Activated effector memory CD4-positive, alpha-beta T cell treated with Interleukin-2 at 50 U/mL for 16 hours (primary cell): ENCODE data around the gene STRIP1.

Experiments
- DNase-seq: peaks from one replicate; pipeline ENCODE4 v3.0.0-alpha.2; 2020

STRIP1 gene

DNA sequence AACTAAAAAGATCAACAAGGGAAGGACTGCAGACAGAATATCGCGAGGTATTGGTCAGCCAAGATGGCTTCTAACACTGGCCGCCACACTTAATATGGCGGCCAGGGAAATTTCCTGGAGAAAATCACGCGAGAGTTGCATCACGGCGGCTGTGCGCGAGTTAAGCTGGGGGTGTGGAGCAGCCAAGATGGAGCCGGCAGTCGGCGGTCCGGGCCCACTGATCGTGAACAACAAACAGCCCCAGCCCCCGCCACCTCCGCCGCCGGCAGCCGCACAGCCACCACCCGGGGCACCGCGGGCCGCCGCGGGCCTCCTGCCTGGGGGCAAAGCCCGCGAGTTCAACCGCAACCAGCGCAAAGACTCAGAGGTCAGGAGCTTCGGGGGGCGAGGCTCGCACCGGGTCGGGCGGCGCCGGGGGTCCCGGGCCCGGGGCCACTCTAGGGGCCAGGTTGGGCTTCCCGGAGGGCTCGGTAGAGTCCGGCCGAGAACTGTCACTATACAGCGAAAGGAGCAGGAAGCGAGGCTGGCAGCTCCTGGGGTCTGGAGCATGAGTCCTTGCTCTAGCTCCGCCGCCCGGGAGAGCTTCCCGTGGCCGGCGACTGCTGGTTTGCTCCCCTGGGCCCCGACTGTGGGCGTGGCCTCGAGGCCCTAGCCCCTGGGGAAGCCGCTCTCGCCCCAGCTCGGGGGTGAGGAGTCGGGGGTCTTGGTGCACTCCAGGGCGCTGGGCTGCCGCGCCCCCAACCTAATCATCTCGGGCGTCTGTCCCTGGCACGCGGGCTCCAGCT lies at the start of gene STRIP1:
Gene STRIP1, plus strand, starts transcription at position 174 of the 785 bp plus-strand sequence. Its CDS starts 14 bp downstream, at position 188.
- DNase-seq: peak; percentile 87

GRCh38 chr1:109985247-109986053 lies 49.0 kb upstream of the STRIP1 start:
- no peak for DNase-seq

GRCh38 chr1:109986054-109986444 lies 48.4 kb upstream of the STRIP1 start:
- DNase-seq: no peak

GRCh38 chr1:109988349-109988914 lies 46.0 kb upstream of the STRIP1 start:
- DNase-seq: no peak

DNA sequence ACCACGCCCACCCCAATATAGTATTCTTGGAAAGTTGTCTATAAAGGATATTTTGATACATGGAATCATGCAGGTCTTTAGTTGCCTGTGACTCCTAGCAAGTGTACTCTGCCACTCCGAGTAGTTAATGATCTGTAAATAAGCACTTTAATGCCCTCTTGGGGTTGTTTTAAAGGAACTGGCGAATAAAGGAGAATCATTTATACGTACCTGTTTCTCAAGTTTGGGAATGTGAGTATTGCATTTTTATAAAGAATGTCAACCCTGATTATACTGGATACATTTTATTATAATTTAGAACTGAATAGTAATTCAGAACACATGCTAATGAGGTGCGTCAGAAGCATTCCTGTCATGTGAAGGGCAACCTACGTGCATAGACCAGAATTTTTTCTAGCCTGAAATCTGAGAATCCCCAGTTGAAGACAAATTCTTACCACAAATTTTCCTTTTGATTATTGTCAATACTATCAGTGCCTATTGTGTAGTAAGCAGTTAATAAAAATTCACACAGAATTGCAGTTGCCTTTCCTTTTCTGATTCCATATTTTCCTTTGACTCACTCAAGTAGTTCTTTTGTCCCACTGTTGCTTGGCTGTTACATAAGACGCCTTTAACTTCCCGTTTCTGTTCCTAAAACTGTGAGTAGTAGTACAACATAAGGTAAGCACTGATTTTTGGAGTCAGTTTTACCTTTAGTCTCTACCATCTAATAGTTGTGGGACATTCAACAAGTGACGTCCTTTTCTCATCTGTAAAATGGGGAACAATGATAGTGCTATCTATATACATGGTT lies 44.7 kb upstream of the STRIP1 start:
- DNase-seq: no peak

GRCh38 chr1:109990302-109990653 lies 44.1 kb upstream of the STRIP1 start:
- no peak for DNase-seq

DNA sequence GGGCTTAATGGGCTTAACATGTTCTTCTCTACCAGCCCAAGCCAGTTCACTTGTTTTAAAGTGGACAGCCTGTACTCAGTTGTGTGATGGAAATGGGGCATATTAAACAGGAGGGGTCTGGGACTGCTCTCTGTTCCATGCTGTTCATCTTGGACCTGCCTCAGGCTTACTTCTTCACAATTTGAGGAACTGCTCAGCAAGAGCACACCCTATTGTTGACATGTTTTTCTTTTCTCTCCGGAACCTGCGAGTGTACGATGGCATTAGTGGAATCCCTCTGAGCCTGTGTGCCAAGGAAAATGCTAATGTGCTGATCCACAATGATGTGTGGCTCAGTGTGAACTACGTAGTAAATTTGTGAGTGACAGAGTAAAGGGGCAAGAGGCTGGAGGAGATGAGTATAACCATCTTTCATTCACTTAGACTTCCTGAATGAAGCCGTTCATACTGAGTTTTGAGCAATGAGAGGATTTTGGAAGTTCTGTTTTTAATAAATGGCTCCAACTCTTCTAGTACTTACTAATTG lies 43.0 kb upstream of the STRIP1 start:
- DNase-seq: no peak

GRCh38 chr1:109993885-109994284 lies 40.5 kb upstream of the STRIP1 start:
- no peak for DNase-seq

DNA sequence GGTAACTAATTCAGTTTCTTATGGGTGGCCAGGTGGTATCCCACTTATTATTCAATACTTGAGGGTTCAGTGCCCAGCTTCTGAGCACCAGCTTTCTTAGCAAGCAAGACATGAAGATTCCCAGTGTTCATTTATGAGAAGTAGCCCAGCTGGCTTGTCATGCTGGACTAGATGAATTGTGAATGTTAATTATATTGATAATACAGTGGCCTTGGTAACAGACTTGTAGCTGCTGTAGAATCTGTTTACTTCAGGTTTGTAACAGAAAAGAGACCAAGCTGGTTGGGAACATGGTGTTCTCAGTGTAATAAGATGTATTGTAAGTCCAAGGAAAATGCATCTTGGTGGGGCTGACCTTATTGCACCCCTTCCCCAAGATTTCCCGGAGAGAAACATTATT lies 39.8 kb upstream of the STRIP1 start:
- no peak for DNase-seq

GRCh38 chr1:109995536-109995935 lies 38.9 kb upstream of the STRIP1 start:
- no peak for DNase-seq

DNA sequence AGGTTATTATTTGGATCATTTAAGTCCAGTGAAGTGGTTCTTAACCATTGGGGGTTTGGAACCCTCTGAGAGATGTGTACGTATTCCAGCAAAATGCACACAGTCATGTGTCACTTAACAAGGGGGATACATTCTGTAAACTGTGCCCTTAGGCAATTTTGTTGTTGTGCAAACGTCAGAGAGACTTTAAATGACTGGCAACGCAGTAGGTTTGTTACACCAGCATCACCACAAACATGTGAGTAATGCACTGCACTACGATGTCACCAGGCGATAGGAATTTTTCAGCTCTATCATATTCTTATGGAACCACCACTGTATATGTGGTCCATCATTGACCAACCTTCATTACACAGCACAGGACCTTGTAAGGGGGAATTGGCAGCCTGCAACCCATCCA lies 37.9 kb upstream of the STRIP1 start:
- DNase-seq: no peak

- no peak for DNase-seq
These were observed 37.1 kb upstream of the STRIP1 start for GRCh38 chr1:109997204-109997866.

- no peak for DNase-seq
These were observed 36.6 kb upstream of the STRIP1 start for GRCh38 chr1:109997867-109998229.

- DNase-seq: no peak
These were observed 31.7 kb upstream of the STRIP1 start for GRCh38 chr1:110002695-110003094.

GRCh38 chr1:110003747-110004428 lies 30.5 kb upstream of the STRIP1 start:
- no peak for DNase-seq

- no peak for DNase-seq
These were observed 29.8 kb upstream of the STRIP1 start for GRCh38 chr1:110004583-110004982.

DNA sequence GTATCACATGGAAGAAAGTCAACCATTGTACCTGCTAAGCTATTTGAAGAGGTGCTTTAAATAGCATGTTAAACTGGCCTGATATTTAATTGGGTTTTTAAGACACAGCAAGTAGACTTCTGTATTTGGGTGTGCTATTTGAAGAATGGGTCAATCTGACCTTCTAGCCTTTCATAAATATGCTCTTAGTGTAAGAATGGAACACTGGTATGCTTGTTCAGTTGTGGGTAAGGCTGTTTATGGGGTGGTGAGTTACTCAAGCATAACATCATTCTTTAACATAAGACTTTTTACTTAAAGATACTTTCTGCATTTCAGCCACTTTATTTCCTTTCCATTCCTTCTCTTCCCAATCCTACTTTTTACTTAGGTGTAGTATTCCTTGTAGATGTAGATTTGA lies 28.5 kb upstream of the STRIP1 start:
- no peak for DNase-seq

- no peak for DNase-seq
These were observed 27.9 kb upstream of the STRIP1 start for GRCh38 chr1:110006516-110006915.

GRCh38 chr1:110007046-110007830 lies 27.2 kb upstream of the STRIP1 start:
- DNase-seq: no peak

- no peak for DNase-seq
These were observed 25.4 kb upstream of the STRIP1 start for GRCh38 chr1:110008971-110009565.
